IPS DF 19.7 (cell line): ENCODE measurements around the gene NANOS2.
"Not testable (repeated sequence)": the region's sequence is repeated elsewhere in the genome, so short reads cannot be mapped to it uniquely, and the experiment has no call there.

Source experiments
- DNase-seq: peaks from one replicate; pipeline ENCODE4 v3.0.0-alpha.2; 2013; ENCODE audit warnings: low read depth, low spot score

NANOS2 gene

DNA sequence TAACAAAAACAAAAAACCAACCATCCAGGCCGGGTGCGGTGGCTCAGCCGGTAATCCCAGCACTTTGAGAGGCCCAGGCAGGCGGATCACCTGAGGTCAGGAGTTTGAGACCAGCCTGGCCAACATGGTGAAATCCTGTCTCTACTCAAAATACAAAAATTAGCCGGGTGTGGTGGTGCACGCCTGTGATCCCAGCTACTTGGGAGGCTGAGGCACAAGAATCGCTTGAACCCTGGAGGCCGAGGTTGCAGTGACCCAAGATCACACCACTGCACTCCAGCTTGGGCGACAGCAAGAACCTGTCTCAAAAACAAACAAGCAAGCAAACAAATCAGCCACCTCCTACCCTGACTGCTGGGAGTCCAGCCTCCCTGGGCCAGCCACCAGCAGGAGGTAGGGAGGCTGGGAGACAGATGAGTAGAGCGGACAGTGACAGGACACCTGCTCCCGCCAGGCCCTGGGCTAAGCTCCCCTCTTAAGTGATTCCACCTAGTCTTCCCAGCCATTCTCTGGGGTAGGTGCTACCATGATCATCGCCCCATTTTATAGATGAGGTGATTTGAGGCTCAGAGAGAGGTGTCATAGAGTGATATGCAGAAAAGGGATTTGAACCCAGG, 18.5 kb downstream of the NANOS2 start:
- DNase-seq: not testable (repeated sequence)

- no peak for DNase-seq
Observed at GRCh38 chr19:45895519-45895972, 19.0 kb downstream of the NANOS2 start.

GRCh38 chr19:45890877-45891276, 23.7 kb downstream of the NANOS2 start:
- DNase-seq: no peak

DNA sequence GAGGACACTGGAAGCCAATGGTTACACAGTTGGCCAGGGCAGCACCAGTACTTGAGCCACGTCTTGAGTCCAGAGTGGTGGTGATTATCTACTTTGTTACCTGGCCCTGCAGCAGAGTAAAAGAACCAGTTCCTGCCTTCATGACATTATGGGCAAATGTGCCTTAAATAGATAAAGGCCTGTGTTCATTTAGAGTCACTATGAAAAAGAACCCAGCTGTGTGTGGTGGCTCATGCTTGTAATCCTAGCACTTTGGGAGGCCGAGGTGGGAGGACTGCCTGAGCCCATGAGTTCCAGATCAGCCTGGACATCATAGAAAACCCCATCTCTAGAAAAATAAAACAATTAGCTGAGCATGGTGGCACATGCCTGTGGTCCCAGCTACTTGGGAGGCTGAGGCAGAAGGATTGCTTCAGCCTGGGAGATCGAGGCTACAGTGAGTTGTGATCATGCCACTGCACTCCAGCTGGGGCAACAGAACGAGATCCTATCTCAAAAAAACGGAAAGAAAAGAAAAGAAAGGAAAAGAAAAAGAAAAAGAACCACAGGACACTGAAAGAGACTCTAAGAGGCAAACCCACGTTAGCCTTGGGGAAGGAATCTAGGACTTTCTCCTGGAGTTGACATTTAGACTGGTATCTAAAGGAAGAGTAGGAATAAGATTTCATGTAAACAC, 25.2 kb downstream of the NANOS2 start:
- DNase-seq: no peak

GRCh38 chr19:45887200-45887710, 27.3 kb downstream of the NANOS2 start:
- no peak for DNase-seq

GRCh38 chr19:45886427-45887199, 28.0 kb downstream of the NANOS2 start:
- no peak for DNase-seq

DNA sequence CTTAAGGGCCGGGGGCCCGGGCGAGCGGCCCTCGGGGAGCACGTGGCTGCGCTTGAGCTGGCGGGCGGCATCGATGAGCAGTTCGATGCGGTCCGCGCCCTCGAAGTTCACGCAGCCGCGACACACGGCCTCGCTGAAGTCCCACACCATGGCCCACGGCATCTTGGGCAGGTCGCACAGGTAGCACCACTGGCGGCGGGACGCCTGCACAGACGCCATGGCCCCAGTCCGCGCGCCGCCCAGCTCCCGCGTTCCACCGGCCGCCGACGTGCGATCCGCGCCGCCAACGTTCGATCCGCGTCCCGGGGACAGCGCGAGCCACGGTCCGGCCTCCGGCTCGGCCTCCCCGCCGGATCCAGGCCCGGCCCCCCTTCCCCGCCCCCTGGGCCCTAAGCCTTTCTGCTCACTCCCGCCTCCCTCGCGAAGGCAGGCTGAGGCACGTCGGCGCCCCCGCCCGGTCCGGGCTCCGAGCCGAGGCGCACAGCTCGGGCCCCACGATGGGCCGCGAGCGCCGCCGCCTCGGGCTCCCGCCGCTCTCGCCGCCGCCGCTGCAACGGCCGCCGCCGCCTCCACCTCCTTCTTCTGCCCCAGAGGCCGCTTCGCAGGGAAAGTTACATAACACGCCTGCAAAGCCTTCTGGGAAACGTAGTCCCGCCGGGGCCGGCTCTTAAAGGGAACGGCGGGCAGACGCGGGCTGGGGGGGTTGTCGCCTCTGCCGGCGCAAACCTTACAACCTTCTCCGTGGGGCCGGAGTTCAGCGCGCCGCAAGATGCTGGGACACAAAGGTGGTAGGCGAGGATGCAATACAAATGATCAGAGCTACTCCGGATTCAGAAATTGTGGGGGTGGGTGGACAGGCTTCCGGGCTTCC, 28.8 kb downstream of the NANOS2 start, which contains the start of gene IRF2BP1:
Gene IRF2BP1, minus strand, starts transcription at position 586 of the 871 bp plus-strand sequence. Its CDS starts 367 bp downstream, at position 219.
- no peak for DNase-seq

GRCh38 chr19:45884682-45885555, 29.7 kb downstream of the NANOS2 start:
- no peak for DNase-seq

DNA sequence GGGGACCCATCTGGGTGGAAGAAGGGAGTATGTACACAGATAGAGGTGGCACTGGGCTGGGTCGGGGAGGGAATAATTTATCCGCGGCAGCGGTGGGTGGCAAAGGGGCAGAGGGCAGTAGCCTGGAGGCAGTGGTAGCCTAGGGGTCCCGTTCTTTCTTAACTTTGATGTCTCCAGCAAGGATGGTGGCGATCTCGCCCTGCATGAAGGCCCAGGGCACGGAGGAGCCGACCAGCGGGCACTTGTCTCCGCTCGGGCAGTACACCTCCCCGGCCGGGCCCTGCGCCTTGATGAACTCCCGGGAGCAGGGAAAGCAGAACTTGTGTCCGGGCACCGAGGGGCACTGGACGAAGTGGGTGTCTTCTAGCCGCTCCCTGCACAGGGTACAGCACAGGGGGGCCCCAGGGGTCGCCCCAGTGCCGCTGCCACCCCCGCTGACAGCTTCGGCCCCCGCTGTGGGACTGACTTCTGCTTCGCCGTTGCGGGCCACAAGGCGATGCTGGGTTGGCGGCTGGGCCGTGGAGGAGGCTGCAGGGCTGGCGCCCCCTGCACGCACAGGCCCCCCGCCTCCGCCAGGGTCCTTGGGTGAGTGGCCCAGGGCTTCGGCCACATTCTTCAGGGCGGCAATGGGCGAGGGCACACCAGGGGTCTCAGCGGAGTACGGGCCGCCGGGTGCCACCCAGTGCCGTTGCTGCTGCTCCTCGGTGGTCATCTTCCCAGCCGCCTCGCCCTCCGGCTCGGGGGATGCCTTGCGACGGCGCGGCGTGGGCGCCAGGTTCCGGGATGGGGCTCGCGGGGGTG, 30.5 kb downstream of the NANOS2 start:
- no peak for DNase-seq

- DNase-seq: no peak
Observed at GRCh38 chr19:45883586-45883880, 31.0 kb downstream of the NANOS2 start.

DNA sequence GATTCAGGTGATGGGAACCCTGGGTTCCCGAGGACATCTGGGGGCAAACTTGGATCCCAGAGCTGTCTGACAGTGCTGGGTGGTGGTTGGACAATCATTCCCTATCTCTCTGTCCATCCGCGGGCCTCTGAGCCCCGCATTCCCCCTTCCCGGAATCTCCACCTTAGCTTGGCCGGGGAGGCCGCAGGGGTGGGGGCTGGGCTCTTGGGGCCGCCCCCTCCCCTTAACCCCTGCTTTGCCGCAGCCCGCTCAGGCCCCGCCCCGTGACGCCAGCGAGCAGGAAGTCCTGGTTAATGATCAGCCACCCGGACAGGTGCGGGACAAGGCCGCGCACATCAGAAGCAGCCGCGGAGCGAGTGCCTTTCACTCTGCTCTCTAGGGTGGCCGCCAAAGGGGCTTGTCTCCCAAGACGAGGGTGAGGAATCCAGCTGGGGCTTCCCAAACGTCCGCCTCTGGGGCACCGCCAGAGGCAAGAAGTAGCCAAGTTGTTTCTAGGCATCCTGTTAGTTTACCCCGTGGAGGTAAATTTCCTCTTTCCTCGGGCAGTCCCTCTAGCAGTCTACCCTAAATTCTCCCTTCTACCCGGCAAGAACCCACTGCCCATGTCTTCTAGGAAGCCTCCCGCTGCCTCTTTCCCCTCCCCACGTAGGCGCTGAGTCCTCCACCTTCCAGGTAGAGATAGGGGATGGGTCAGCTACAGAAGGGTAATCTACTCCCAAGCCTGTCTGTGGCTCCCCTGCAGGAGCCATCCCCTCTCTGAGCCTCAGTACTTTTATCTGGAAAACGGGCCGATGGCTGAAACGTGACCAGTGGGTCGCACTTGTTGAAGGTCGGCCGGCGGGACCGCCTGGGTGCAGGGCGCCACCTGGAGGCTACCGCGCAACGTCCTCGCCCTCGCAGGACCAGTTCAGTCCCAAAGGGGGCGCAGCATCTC, 31.7 kb downstream of the NANOS2 start:
- DNase-seq: no peak

DNA sequence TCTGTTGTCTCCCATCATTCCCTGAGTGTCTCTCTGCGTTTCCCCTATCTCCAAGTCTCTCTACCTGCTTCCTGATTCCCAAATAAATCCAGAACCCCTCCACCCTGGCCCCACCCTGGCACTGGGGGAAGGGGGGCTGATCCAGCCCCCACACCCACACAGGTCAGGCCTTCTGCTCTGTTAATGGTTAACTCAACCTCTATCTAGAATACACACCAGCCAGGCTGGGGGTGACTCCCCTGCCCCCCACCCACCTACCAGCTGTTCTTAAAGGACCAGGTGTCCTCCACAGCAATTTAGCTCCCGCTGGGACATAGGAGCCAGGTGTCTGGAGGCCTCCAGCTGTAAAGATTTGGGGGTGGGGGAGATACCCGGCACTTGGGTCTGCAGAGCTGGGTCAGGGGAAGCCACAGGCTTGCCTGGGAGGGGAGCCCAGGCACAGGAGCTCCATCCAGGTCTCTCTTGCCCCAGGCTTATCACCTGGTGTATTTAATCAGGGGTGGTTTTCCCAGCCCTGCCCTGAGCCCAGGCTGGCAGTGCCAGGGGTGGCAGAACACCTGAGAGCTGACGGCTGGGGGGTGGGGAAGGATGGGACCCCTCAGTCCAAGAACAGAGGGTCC, 32.6 kb downstream of the NANOS2 start:
- no peak for DNase-seq

- DNase-seq: no peak
Observed at GRCh38 chr19:45881082-45881908, 33.3 kb downstream of the NANOS2 start.

DNA sequence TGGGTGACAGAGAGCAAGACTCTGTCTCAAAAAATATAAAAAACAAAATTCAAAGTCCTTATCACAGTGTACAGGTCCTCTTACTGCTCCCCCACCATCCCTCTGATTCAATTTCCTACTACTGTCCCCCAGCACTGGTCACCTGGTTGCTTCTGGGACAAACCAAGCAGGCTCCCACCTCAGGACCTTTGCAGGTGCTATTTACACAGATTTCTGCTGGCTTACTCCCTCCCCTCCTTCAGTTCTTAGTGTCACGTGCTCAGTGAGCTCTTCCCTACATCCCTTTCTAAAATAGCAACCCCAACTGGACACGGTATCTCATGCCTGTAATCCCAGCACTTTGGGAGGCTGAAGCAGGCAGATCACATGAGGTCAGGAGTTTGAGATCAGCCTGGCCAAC, 34.6 kb downstream of the NANOS2 start:
- no peak for DNase-seq

GRCh38 chr19:45879055-45879454, 35.5 kb downstream of the NANOS2 start:
- DNase-seq: no peak

GRCh38 chr19:45878043-45878794, 36.4 kb downstream of the NANOS2 start:
- no peak for DNase-seq
